ENCODE measurements around the gene ZNF84.
A peak's percentile ranks its signal among the peaks of the same experiment; 100 is the strongest.

GRCh38 chr12:133058203-133059113 lies 21.1 kb downstream of the ZNF84 start:
- TF ChIP-seq ZNF274 (IDR thresholded peaks at IDR 0.05; ENCODE audit: low read depth, low read length) (peak; percentile 100), YY1 (IDR thresholded peaks at IDR 0.05; ENCODE audit: insufficient read depth, insufficient read length) (no peak), SUZ12 (IDR thresholded peaks at IDR 0.05; ENCODE audit: extremely low read depth, insufficient read depth, insufficient read length) (no peak)
